Activated T-cell treated with anti-CD3 and anti-CD28 coated beads, Interleukin-2, amount 50 U/mL, for 4 hours (primary cell): ENCODE measurements around the gene SEC14L1. TPM values are rescaled to one million over a fixed set of nuclear protein-coding genes. Genes with fewer than 3 reads are reported as not detected.

Source experiments
- ATAC-seq, 2 donors: fragments of 200-7000 bp; cut with Tn5 transposase; one replicate each; pipeline ENCODE4 v1.10.0; 2021
- DNase-seq: peaks from one replicate; pipeline ENCODE4 v3.0.0-alpha.2; 2020
- H3K27me3 Mint-ChIP-seq: one replicate; pipeline ENCODE4 v1.8.0; 2021; ENCODE audit warnings: low read depth, mixed read lengths
- H3K36me3 Mint-ChIP-seq: one replicate; pipeline ENCODE4 v1.8.0; 2022; ENCODE audit warnings: mixed read lengths; ENCODE audit not compliant: insufficient read depth
- H3K4me1 Mint-ChIP-seq: one replicate; pipeline ENCODE4 v1.8.0; 2021; ENCODE audit warnings: low read depth, mixed read lengths
- H3K4me3 Mint-ChIP-seq: one replicate; pipeline ENCODE4 v1.8.0; 2021; ENCODE audit warnings: mild to moderate bottlenecking, moderate library complexity, mixed read lengths
- H3K9me3 Mint-ChIP-seq: one replicate; pipeline ENCODE4 v1.8.0; 2021; ENCODE audit warnings: mixed read lengths
- total RNA-seq, 3 donors: library from RNA; stranded (reverse); gene quantifications; one replicate each; pipeline ENCODE4 v1.2.1, GENCODE V29; 2021

SEC14L1 gene
- total RNA-seq, 3 donors from 2014 or later, result 26.5 to 36.9 (median 27.4) TPM

DNA sequence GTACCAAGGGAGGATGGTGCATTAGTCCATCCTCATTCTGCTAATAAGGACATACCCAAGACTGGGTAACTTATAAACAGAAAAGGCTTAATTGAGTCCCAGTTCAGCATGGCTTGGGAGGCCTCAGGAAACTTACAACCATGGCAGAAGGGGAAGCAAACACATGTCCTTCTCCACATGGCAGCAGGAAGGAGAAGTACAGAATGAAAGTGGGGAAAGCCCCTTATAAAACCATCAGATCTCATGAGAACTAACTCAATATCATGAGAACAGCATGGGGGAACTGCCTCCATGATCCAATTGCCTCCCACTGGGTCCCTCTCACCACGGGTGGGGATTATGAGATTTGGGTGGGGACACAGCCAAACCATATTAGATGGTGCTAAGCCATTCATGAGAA is 84.5 kb downstream of the SEC14L1 start:
- H3K27me3 Mint-ChIP-seq, result no peaks in the 10 kb centered on the region

DNA sequence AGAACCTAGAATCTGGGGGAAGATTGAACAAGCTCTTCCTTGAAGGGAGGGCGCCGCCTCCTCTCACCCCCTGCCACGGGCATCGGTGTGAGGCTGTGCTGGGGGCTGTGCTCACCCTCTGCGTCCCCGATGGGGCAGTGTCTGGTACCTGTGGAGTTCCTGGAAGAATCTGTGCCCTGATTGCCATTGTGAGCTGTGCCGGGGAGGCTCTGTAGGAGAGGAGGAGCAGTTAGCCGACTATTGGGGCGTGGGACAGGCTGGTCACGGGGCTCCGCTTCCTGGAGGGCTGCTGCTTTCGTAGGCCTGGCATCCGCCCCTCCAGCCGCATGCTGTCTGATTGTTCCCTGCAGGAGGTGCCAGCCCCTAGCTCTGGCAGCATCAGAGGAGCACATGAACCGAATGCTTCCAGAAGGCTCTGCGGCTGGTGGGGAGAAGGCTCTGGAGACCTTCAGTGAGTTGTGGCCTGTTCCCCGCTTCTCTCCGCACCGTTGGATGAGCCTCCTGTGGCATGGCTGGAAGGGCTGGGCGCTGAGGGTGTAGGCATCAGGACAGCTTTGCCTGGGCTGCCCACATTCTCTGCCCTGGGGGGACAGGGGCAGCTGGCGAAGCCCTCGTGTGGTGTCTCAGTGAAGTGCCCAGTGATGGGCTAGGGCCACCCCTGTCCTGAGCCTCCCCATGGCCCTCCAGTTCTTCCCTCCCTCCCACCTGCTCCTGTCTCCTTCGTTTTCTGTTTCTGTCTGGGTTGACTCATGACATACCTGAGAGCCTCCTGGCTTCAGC is 86.9 kb downstream of the SEC14L1 start:
- H3K4me1 Mint-ChIP-seq, result no peaks in the 10 kb centered on the region
- ATAC-seq (no peak), DNase-seq (no peak)
- no peak overlapping the region for H3K4me3 Mint-ChIP-seq
- H3K36me3 Mint-ChIP-seq, result no peaks in the 10 kb centered on the region
- peaks cover 3% of the 10 kb centered on the region for H3K9me3 Mint-ChIP-seq
- H3K27me3 Mint-ChIP-seq, result no peaks in the 10 kb centered on the region

More for the DNA sequence above, 84.5 kb downstream of the SEC14L1 start:
- H3K4me3 Mint-ChIP-seq, result no peak overlapping the region
- ATAC-seq, result no peak
- no peaks in the 10 kb centered on the region for H3K36me3 Mint-ChIP-seq
- H3K9me3 Mint-ChIP-seq, result peaks cover 3% of the 10 kb centered on the region
- H3K4me1 Mint-ChIP-seq, result no peaks in the 10 kb centered on the region
- DNase-seq, result no peak

DNA sequence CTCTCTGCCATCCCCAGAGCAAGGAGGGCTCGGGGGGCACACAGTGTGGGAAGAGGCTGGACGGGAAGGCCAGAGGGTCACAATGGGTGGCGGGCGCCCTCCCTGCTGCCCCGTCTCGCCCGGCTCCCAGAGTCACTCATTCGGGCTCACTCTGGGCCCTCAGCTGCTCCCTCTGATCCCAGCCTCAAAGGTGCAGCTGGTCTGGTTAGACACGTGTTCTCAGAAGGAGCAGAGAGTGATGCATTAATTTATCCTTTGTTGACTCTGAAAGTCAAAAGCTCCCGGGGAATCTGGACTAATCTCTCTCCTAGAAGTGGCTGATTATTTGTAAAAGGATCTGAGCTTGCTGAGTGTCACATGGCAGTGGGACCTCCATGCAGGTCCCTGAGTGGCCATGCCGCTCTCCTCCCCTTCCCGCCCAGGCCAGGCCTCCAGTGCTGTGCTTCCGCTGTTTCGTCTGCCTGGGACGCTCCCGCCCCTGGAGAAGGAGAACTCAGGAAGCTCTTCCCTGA is 87.5 kb downstream of the SEC14L1 start:
- H3K27me3 Mint-ChIP-seq, result no peaks in the 10 kb centered on the region
- no peaks in the 10 kb centered on the region for H3K36me3 Mint-ChIP-seq
- no peaks in the 10 kb centered on the region for H3K4me1 Mint-ChIP-seq
- H3K4me3 Mint-ChIP-seq, result no peak overlapping the region
- ATAC-seq (no peak), DNase-seq (no peak)
- peaks cover 3% of the 10 kb centered on the region for H3K9me3 Mint-ChIP-seq

DNA sequence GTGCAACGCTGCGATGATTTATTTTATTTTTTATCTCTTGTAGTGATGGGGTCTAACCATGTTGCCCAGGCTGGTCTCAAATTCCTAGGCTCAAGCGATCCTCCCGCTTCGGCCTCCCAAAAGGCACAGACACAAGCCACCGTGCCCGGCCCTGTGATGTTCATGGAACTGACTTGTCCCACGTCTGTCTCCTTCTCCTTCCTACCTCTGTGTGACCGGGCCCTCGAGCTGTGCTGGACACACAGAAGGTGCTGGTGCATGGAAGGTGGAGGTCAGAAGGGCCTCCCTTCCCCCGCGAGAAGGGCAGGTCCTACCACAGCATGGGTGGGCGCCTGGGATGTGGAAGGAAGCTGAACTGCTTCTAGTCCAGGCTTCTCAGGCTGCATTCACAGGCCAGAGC is 88.0 kb downstream of the SEC14L1 start:
- ATAC-seq, result no peak

DNA sequence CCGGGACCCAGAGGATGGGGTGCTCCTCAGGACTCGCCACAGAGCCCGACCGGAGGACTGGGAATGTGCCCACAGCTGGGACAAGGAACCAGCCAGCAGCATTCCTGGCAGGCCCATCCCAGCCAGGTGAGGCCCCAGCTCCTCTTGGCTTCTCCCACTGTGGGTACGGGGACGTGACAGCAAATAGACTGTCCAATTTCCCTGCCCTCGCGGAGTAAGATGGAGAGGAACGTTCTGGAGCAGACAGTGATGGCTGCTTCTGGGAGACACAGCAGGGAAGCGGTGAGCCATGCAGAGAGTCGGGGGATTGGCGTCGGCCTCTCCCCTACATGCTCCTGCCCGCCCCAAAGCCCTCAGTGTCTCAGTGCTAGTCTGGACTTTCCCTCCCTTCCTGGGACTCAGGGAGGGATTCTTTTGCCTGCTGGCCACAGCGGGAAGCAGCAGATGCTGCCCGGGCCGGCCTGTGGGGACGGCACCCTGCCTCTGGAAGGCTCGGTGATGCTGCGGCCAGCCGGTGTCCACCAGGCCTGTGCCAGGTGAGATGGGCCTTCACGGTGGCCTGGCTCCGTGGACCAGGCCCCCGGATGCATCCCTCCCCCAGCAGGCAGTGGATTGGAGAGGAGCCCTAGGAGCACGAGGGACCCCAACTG is 89.1 kb downstream of the SEC14L1 start:
- H3K4me1 Mint-ChIP-seq, result peaks cover 3% of the 10 kb centered on the region
- ATAC-seq, result no peak

More for the DNA sequence above, 88.0 kb downstream of the SEC14L1 start:
- no peaks in the 10 kb centered on the region for H3K36me3 Mint-ChIP-seq
- H3K4me3 Mint-ChIP-seq, result no peak overlapping the region
- no peak for DNase-seq
- no peaks in the 10 kb centered on the region for H3K27me3 Mint-ChIP-seq
- peaks cover 3% of the 10 kb centered on the region for H3K9me3 Mint-ChIP-seq
- no peaks in the 10 kb centered on the region for H3K4me1 Mint-ChIP-seq

DNA sequence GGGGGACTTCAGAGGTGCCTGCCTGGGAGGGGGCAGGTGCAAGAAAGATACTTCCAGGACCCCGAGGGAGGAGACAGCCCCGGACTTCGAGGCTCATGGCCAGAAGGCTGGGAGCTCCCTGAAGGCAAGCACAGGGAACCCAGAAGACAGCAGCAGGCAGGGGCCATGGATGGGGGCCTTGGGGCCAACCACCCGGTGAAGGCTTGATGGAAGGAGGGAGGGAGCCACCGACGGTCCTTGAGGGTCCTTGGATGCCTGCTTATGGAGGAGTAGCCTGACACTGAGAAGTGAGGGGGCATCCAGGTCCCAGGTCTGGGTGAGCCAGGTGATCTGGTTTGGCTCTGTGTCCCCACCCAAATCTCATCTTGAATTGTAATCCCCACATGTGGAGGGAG is 89.7 kb downstream of the SEC14L1 start:
- Mint-ChIP-seq H3K9me3 (no peaks in the 10 kb centered on the region), H3K36me3 (no peaks in the 10 kb centered on the region), H3K4me1 (peaks cover 7% of the 10 kb centered on the region), H3K4me3 (no peak overlapping the region), H3K27me3 (no peaks in the 10 kb centered on the region)
- no peak for ATAC-seq
- DNase-seq, result no peak

More for the DNA sequence above, 89.1 kb downstream of the SEC14L1 start:
- peaks cover 3% of the 10 kb centered on the region for H3K9me3 Mint-ChIP-seq
- no peaks in the 10 kb centered on the region for H3K36me3 Mint-ChIP-seq
- no peak overlapping the region for H3K4me3 Mint-ChIP-seq
- no peak for DNase-seq
- no peaks in the 10 kb centered on the region for H3K27me3 Mint-ChIP-seq

DNA sequence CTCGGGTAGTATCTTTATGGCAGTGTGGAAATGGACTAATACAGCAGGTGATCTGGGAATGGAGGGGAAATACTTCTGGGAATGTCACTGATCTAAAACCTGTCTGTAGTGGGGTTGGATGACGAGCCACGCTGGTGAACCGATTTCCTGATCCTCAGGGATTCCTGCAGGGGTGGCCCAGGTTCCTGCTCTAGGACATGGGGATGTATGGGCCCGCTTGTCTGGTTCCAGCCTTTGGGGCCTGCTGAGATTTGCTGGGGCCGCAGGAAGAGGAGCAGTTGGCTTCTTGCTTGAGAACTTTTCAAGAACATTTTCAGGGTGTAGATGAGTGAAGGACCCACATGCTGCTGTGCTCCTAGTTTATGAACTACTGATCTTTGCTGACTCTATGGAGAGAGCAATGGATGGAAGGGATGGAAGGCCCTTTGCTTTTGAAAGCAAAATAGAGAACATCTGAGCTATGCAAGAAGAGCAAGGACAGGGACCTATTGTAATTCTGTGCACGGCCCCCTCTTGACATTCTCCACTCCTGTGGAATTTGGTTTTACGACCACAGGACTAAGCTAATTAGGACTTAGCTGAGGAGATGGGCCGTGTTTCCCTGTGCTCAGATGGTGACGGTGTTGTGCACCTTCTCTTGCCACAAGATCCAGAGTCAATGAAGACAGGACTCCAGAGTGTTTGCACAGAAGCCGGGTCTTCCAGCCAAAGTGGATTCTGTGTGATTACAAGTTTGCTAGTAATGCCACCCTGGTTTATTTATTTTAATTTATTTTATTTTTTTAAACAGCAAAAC is 90.5 kb downstream of the SEC14L1 start:
- no peaks in the 10 kb centered on the region for H3K36me3 Mint-ChIP-seq

DNA sequence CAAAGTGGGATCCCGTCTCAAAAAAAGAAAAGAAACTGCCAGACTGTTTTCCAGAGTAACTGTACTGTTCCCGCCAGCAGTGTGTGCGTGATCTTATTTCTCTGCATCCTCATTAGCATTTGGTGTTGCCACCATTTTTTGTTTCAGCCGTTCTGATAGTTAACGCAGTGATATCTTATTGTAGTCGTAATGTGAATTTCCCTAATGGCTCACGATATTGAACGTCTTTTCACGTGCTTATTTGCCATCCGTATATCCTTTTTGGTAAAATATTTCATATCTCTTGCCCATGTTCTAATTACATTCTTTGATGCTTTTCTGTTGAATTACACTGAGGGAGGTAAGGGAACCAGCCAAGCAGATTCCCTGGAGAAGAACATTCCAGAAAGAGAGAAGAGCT is 92.4 kb downstream of the SEC14L1 start:
- no peak for DNase-seq
- H3K36me3 Mint-ChIP-seq, result no peaks in the 10 kb centered on the region
- H3K27me3 Mint-ChIP-seq, result no peaks in the 10 kb centered on the region
- H3K4me3 Mint-ChIP-seq, result no peak overlapping the region
- peaks cover 11% of the 10 kb centered on the region for H3K4me1 Mint-ChIP-seq
- H3K9me3 Mint-ChIP-seq, result no peaks in the 10 kb centered on the region
- ATAC-seq, result no peak

More for the DNA sequence above, 90.5 kb downstream of the SEC14L1 start:
- Mint-ChIP-seq H3K4me3 (no peak overlapping the region), H3K27me3 (no peaks in the 10 kb centered on the region), H3K9me3 (no peaks in the 10 kb centered on the region), H3K4me1 (peaks cover 11% of the 10 kb centered on the region)
- ATAC-seq, result no peak
- DNase-seq, result no peak

DNA sequence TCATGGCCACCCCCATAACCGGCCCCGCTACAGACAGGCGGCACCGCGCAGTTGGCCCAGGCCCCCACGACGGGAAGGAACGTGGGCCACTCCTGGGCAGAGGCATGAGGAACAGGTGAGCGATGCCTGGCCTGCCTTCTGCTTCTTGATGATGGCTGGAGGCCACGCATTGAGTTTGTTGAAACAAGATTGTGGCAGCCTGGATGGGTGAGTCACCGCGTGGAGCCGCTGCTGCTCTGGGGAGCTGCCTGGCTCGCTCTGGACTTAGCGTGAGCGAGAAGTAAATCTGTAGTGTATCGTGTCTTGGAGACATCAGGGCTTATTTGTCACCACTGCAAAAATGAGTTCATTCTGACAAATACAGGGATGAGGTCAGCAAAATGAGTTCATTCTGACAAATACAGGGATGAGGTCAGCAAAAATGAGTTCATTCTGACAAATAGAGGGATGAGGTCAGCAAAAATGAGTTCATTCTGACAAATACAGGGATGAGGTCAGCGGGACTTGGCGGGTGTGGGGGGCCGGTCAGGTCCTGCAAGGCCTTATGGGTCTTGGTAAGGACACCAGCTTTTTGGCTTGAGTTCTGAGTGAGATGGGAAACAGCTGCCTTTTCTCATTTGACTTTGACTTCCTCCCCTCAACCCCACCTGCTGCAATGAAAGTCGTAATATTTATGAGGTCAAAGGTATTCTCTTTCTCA is 93.0 kb downstream of the SEC14L1 start:
- peak; percentile 69 to 83 for ATAC-seq
- no peak for DNase-seq

DNA sequence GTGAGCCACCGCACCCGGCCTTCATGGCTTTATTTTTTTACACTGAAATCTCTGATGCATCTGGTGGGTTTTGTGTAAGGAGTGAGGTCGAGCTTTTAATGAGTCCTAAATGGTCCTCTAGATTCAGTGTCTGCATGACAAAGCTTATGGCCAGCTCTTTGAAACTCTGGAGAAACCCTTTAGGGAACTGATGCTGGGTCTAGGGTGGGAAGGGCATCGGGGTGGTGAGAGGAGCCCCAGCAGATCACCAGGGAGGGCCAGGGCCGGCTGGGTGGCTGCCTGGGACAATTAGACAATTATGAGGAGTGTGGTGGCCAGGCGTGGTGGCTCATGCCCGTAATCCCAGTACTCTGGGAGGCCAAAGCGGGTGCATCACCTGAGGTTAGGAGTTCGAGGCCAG is 93.9 kb downstream of the SEC14L1 start:
- DNase-seq (no peak), ATAC-seq (no peak)
- no peaks in the 10 kb centered on the region for H3K9me3 Mint-ChIP-seq
- H3K4me3 Mint-ChIP-seq, result no peak overlapping the region
- peaks cover 11% of the 10 kb centered on the region for H3K4me1 Mint-ChIP-seq
- H3K36me3 Mint-ChIP-seq, result no peaks in the 10 kb centered on the region
- no peaks in the 10 kb centered on the region for H3K27me3 Mint-ChIP-seq

More for the DNA sequence above, 93.0 kb downstream of the SEC14L1 start:
- Mint-ChIP-seq H3K27me3 (no peaks in the 10 kb centered on the region), H3K9me3 (no peaks in the 10 kb centered on the region), H3K4me1 (peaks cover 11% of the 10 kb centered on the region), H3K36me3 (no peaks in the 10 kb centered on the region), H3K4me3 (no peak overlapping the region)

DNA sequence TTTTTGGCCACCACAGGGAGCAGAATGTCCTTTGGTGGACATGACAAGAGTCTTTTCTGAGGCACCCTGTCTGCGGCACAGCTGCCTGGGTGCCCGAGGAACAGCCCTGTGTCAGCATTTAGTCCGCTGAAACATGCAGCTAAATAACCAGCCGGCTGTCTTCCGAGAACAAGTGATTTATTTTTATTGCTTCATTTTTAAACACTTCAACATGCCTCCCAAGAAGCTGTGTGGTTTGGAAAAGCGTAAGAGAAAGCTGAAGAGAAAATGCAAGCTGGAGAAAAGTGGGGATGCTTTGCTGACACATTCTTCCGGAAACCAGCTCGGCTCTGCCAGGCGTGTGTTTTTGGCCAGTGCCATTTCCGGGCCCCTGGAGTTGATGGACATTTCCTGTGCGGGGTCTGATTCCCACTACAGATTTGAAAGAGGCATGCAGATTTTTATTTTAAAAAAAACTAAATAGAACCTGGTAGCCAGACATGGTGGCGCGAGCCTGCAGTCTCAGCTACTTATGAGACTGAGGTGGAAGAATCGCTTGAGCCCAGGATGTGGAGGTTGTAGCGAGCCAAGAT is 94.7 kb downstream of the SEC14L1 start:
- DNase-seq, result no peak
- peak; percentile 23 to 51 for ATAC-seq
- no peaks in the 10 kb centered on the region for H3K9me3 Mint-ChIP-seq
- peaks cover 11% of the 10 kb centered on the region for H3K4me1 Mint-ChIP-seq
- peak overlapping the region; percentile 72 for H3K4me3 Mint-ChIP-seq
- no peaks in the 10 kb centered on the region for H3K27me3 Mint-ChIP-seq
- H3K36me3 Mint-ChIP-seq, result no peaks in the 10 kb centered on the region

DNA sequence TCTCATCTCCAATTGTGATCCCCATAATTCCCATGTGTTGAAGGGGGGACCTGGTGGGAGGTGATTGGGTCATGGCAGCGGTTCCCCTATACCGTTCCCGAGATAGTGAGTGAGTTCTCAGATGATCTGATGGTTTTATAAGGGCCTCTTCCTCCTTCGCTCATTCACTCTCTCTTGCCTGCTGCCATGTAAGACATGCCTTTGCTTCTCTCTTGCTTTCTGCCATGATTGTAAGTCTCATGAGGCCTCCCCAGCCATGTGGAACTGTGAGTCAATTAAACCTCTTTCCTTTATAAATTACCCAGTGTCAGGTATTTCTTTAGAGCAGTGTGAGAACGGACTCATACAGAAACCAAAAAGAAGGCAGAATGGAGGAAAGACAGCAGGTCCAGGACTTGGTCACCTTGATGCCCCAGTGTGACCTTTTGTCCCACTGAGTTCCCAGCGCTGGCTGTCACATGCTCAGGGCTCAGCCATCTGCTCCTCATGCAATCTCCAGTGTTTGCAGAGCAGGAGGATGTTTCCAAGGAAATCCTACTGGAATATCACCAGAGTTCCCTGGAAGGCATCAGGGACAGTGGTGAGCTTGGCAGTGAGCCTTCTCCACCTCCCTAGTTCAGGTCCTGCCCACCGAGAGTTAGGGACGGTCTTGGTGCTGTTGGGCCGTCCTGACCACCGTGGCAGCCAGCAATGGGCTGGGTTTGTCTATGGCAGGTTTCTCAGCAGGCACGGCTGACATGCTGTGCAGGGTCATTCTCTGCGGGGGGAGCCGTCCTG is 96.7 kb downstream of the SEC14L1 start:
- no peaks in the 10 kb centered on the region for H3K9me3 Mint-ChIP-seq
- no peaks in the 10 kb centered on the region for H3K36me3 Mint-ChIP-seq
- ATAC-seq (no peak), DNase-seq (no peak)
- H3K4me3 Mint-ChIP-seq, result no peak overlapping the region
- H3K4me1 Mint-ChIP-seq, result peaks cover 11% of the 10 kb centered on the region
- no peaks in the 10 kb centered on the region for H3K27me3 Mint-ChIP-seq

DNA sequence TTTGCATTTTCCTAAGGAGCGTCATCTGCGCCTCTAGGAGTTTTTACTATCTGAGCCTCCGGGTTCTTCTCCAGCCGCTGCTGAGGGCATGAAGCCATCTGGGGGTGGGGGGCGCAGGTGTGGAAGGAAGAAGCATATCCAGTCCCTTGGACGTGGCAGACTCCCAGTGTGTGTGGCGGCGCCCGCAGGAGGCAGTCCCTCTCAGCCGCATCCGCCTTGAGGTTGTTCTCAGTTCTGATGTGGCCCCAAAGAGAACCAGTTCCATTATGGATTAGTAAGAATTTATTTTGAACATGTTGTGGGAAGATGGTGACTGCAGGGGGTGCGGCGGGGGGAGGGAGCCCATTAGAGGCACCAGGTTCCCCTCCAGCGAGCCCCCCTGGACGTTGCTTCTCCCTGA is 100.2 kb downstream of the SEC14L1 start:
- H3K36me3 Mint-ChIP-seq, result no peaks in the 10 kb centered on the region
- no peak for DNase-seq
- H3K9me3 Mint-ChIP-seq, result no peaks in the 10 kb centered on the region
- ATAC-seq, result no peak
- H3K27me3 Mint-ChIP-seq, result no peaks in the 10 kb centered on the region
- no peak overlapping the region for H3K4me3 Mint-ChIP-seq
- no peaks in the 10 kb centered on the region for H3K4me1 Mint-ChIP-seq
